Loucy (cell line): ENCODE results near the gene SOS1.

Experiments
- H2AFZ ChIP-seq: fragments of 200-600 bp; sonication (generic); 2 replicates; pipeline ENCODE4 v1.6.0; 2016; ENCODE audit warnings: antibody characterized with exemption, mild to moderate bottlenecking, low read length, moderate library complexity
- H3F3A ChIP-seq: fragments of 200-600 bp; 2 replicates; pipeline ENCODE4 v1.6.0; 2016; ENCODE audit warnings: antibody characterized with exemption, low read depth, mild to moderate bottlenecking
- H3K27me3 ChIP-seq: fragments of 200-600 bp; sonication (generic); 2 replicates; pipeline ENCODE4 v1.6.1; 2014; ENCODE audit warnings: low read length, mild to moderate bottlenecking; ENCODE audit not compliant: insufficient read depth, poor library complexity, severe bottlenecking
- H3K36me3 ChIP-seq: fragments of 200-600 bp; sonication (generic); 2 replicates; pipeline ENCODE4 v1.6.1; 2016; ENCODE audit warnings: low read length; ENCODE audit not compliant: insufficient read depth
- H3K4me1 ChIP-seq: fragments of 200-600 bp; sonication (generic); 2 replicates; pipeline ENCODE4 v1.5.1; 2014; ENCODE audit warnings: low read length, mild to moderate bottlenecking; ENCODE audit not compliant: insufficient read depth, poor library complexity, severe bottlenecking
- H3K4me2 ChIP-seq: fragments of 200-600 bp; sonication (generic); 2 replicates; pipeline ENCODE4 v1.6.0; 2014; ENCODE audit warnings: antibody characterized with exemption, low read length, low read depth, mild to moderate bottlenecking; ENCODE audit not compliant: poor library complexity, severe bottlenecking
- H3K4me3 ChIP-seq: fragments of 200-600 bp; sonication (generic); 2 replicates; pipeline ENCODE4 v1.5.1; 2014; ENCODE audit warnings: low read length, mild to moderate bottlenecking, mixed read lengths; ENCODE audit not compliant: poor library complexity, severe bottlenecking
- H3K79me2 ChIP-seq: fragments of 200-600 bp; sonication (generic); 2 replicates; pipeline ENCODE4 v1.6.1; 2014; ENCODE audit warnings: low read length; ENCODE audit not compliant: insufficient read depth
- H3K9ac ChIP-seq: fragments of 200-600 bp; sonication (generic); 2 replicates; pipeline ENCODE4 v1.6.0; 2014; ENCODE audit warnings: mild to moderate bottlenecking, low read depth, low read length, moderate library complexity; ENCODE audit not compliant: poor library complexity, severe bottlenecking
- H3K9me2 ChIP-seq: fragments of 200-600 bp; sonication (generic); replicated peaks from 2 replicates; pipeline ENCODE4 v1.6.1; 2016; ENCODE audit warnings: low read depth, low read length, mixed read lengths
- H3K9me3 ChIP-seq: fragments of 200-600 bp; sonication (generic); 2 replicates; pipeline ENCODE4 v1.6.1; 2014; ENCODE audit warnings: mild to moderate bottlenecking, antibody characterized with exemption, low read length, low read depth; ENCODE audit not compliant: insufficient read depth
- H4K20me1 ChIP-seq: fragments of 200-600 bp; sonication (generic); 2 replicates; pipeline ENCODE4 v1.6.0; 2014; ENCODE audit warnings: antibody characterized with exemption, low read length, mild to moderate bottlenecking; ENCODE audit not compliant: insufficient read depth, poor library complexity, severe bottlenecking
- EZH2phosphoT487 ChIP-seq: fragments of 200-600 bp; IDR thresholded peaks from 2 replicates; pipeline ENCODE4 v1.6.1; 2018; ENCODE audit warnings: antibody characterized with exemption, mild to moderate bottlenecking, moderate library complexity, borderline replicate concordance
- TF ChIP-seq, protein P1 (sequence below): fragments of 200-600 bp; sonication (generic); conservative IDR thresholded peaks from 2 replicates; pipeline ENCODE4 v1.5.1; 2014; ENCODE audit warnings: mild to moderate bottlenecking, antibody characterized with exemption, low read length

The SOS1 gene

GRCh38 chr2:39069136-39069515, 51.7 kb downstream of the SOS1 start:
- no peak overlapping the region for H2AFZ ChIP-seq
- H3K4me1 ChIP-seq, result peaks cover 3% of the 10 kb centered on the region
- no peaks in the 10 kb centered on the region for H3F3A ChIP-seq
- H3K9ac ChIP-seq, result no peak overlapping the region
- no peak overlapping the region for H3K4me3 ChIP-seq
- peaks cover 27% of the 10 kb centered on the region; the same call in 1 of the 2 replicates for H3K36me3 ChIP-seq
- no peaks in the 10 kb centered on the region for H3K27me3 ChIP-seq
- peaks cover 70% of the 10 kb centered on the region for H3K79me2 ChIP-seq
- no peak for TF ChIP-seq EZH2phosphoT487
- TF ChIP-seq, protein P1, sequence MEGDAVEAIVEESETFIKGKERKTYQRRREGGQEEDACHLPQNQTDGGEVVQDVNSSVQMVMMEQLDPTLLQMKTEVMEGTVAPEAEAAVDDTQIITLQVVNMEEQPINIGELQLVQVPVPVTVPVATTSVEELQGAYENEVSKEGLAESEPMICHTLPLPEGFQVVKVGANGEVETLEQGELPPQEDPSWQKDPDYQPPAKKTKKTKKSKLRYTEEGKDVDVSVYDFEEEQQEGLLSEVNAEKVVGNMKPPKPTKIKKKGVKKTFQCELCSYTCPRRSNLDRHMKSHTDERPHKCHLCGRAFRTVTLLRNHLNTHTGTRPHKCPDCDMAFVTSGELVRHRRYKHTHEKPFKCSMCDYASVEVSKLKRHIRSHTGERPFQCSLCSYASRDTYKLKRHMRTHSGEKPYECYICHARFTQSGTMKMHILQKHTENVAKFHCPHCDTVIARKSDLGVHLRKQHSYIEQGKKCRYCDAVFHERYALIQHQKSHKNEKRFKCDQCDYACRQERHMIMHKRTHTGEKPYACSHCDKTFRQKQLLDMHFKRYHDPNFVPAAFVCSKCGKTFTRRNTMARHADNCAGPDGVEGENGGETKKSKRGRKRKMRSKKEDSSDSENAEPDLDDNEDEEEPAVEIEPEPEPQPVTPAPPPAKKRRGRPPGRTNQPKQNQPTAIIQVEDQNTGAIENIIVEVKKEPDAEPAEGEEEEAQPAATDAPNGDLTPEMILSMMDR, result peak; percentile 38; the same call in 1 of the 2 replicates
- no peaks in the 10 kb centered on the region for H3K9me2 ChIP-seq
- H4K20me1 ChIP-seq, result peaks cover 19% of the 10 kb centered on the region
- H3K4me2 ChIP-seq, result no peak overlapping the region
- H3K9me3 ChIP-seq, result no peaks in the 10 kb centered on the region

DNA sequence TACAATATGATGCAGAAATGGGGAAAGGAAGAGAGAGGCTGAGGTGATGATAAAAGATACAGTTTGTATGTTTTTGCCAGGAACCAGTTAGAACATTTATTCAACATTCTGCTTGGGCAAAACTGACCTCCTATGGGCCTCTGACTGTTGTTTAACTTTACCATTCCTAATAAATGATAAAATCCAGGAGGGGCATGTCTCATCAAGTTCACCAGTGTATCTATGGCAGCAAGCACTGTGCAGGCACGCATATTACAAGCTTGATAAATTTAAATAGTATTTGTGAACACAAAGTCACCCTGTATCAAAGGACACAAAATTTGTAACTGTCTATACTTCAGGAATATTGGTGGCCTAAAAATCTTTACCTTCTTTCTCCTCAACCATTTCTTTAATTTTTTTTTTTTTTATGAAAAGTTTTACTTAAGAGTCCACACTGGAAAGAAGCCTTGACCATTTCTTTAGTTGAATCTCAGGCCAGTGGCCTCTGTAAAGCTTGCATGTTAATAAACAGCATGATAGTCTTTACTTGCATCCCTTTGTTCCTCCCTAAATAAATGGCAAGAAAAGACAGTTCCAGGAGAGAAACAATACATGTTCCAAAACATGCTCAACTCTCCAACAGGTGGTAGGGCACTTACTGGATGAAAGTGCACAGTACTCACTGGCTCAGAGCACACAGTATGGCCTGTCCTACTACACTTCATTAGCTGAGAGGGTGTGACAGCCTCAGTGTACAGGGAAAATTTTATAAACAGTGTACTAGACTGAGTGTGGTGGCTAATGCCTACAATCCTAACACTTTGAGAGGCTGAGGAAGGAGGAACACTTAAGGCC, 52.3 kb downstream of the SOS1 start:
- Histone ChIP-seq H3K9me2 (no peaks in the 10 kb centered on the region), H3K4me1 (peaks cover 3% of the 10 kb centered on the region), H3K4me3 (no peak overlapping the region), H3K9ac (no peak overlapping the region), H2AFZ (no peak overlapping the region), H3K9me3 (no peaks in the 10 kb centered on the region), H3K4me2 (no peak overlapping the region), H3K79me2 (peaks cover 64% of the 10 kb centered on the region), H3K27me3 (no peaks in the 10 kb centered on the region), H4K20me1 (peaks cover 19% of the 10 kb centered on the region), H3K36me3 (peaks cover 30% of the 10 kb centered on the region; the same call in 1 of the 2 replicates), H3F3A (no peaks in the 10 kb centered on the region)
- TF ChIP-seq, protein P1, result no peak
- no peak for TF ChIP-seq EZH2phosphoT487

DNA sequence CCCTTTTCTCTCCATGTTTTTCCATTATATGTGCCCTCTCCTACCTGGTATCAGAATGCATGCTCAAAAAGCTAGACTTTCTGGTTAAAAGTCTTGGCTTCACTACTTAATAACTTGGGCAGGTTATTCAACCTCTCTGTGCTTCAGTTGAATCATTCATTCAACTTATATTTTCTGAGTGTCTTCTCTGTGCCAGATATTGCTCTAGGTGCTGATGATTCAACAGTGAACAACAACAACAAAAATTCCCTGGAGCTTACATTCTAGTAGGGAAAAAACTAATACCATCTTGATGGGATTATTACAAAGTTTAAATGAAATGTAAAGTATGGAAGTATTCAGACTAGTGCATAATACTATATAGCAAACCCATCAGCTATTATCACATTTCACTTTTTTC, 55.2 kb downstream of the SOS1 start:
- H3K9ac ChIP-seq, result no peak overlapping the region
- H3K4me1 ChIP-seq, result peaks cover 3% of the 10 kb centered on the region
- peaks cover 12% of the 10 kb centered on the region for H4K20me1 ChIP-seq
- TF ChIP-seq, protein P1, result no peak
- no peak overlapping the region for H2AFZ ChIP-seq
- H3K79me2 ChIP-seq, result peaks cover 42% of the 10 kb centered on the region
- H3K9me2 ChIP-seq, result no peaks in the 10 kb centered on the region
- no peak overlapping the region for H3K4me2 ChIP-seq
- no peaks in the 10 kb centered on the region for H3K27me3 ChIP-seq
- no peaks in the 10 kb centered on the region for H3K9me3 ChIP-seq
- no peaks in the 10 kb centered on the region for H3F3A ChIP-seq
- peaks cover 34% of the 10 kb centered on the region; the same call in 1 of the 2 replicates for H3K36me3 ChIP-seq
- no peak overlapping the region for H3K4me3 ChIP-seq
